ENCODE data around the gene KIF3C. TPM values are rescaled to one million over a fixed set of nuclear protein-coding genes. Genes with fewer than 3 reads are reported as not detected.

Gene KIF3C
- total and polyA plus RNA-seq, 2 of the 4 experiments (the other 2 are of a cell fraction) = 8.3 to 15.4 TPM

DNA sequence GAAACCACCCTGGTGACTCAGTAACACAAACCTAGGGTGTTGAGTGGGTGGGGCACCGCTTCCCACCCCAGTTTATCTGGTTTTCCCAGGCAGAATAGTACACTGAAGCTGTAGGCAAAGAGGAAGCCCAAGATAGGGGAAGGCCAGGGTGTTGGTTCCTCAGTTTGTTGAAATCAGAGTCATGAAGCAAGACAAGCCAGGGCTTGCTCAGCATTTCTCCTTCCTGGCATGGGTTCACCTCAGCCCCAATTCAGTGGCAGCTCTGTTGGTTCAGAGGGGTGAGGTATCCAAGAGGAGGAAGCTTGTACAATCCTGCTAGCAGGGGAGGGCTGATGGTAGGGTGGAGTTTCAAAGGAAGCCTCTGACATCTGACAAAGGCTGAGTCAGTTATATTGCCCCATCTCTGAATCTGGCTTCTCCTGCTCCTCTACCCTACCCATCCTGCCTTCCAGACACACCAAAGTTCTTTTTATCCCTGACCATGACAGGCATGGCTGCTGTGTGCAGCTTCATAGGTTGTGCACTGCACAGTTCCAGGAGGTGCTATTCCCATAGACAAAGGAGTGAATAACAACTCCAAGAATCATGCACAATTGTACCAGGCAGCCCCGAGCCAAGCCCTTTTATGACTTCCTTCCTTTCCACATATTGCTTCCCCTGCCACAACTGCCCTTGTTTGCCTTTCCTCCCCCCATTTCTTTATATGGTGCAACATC lies 26.7 kb upstream of the KIF3C start:
- BruUV-seq (replicated peaks) = no TSS peak
- Histone ChIP-seq H4K8ac (ENCODE audit: low read depth in 2 of 2, low read length in 2 of 2) (peak overlapping the region in 1 of 2 experiments; percentile 71; a peak in 3 of 4 replicates), H3K4me2 (ENCODE audit: low read depth, low read length) (no peak overlapping the region), H3K14ac (replicated peaks; ENCODE audit: low read depth, low read length) (peak overlapping the region; percentile 43; the same call in 1 of the 2 replicates), H3K9ac (ENCODE audit: low read depth, low read length) (no peak overlapping the region), H3K56ac (ENCODE audit: extremely low read depth, insufficient read depth, low read length) (no peak overlapping the region), H2BK15ac (ENCODE audit: low read depth, low read length) (peak overlapping the region; percentile 1; the same call in 1 of the 3 replicates), H2BK20ac (ENCODE audit: low read depth, low read length) (peak overlapping the region; percentile 45; the same call in 1 of the 2 replicates), H4K91ac (ENCODE audit: insufficient read depth, low read depth, low read length) (peak overlapping the region; percentile 24; the same call in 1 of the 2 replicates), H3K9me1 (ENCODE audit: insufficient read depth, low read length) (peaks cover 14% of the 10 kb centered on the region), H3K4me1 (ENCODE audit: control insufficient read depth, insufficient read depth, low read length) (peaks cover 16% of the 10 kb centered on the region), H3K36me3 (ENCODE audit: control insufficient read depth, insufficient read depth, low read length) (no peaks in the 10 kb centered on the region), H3K27me3 (ENCODE audit: control insufficient read depth, insufficient read depth, low read length) (no peaks in the 10 kb centered on the region), H3K18ac (ENCODE audit: low read depth, low read length) (peak overlapping the region; percentile 45), H4K20me1 (ENCODE audit: insufficient read depth, low read length) (peaks cover 5% of the 10 kb centered on the region), H2AK5ac (ENCODE audit: low read depth, low read length) (0 out of 2 replicates have a peak overlapping the region, but pooled peaks have one; percentile 0), H3K4me3 (ENCODE audit: insufficient read depth, low read depth, low read length) (no peak overlapping the region), H4K5ac (ENCODE audit: low read depth, low read length) (peak overlapping the region; percentile 7; the same call in 1 of the 2 replicates), H2AFZ (replicated peaks; ENCODE audit: low read length, poor library complexity) (peak overlapping the region; percentile 86), H2AK9ac (replicated peaks; ENCODE audit: low read depth, low read length, poor library complexity) (peak overlapping the region; percentile 70), H3K9me3 (ENCODE audit: control insufficient read depth, insufficient read depth, low read length) (no peaks in the 10 kb centered on the region), H3K23ac (ENCODE audit: low read depth, low read length) (no peak overlapping the region), H3K27ac (ENCODE audit: insufficient read depth, low read length) (peak overlapping the region; percentile 10; the same call in 1 of the 2 replicates), H3K79me1 (ENCODE audit: low read depth in 1 of 2, low read length in 2 of 2) (no peaks in the 10 kb centered on the region; a peak in 1 of 4 replicates), H2BK5ac (ENCODE audit: low read depth, low read length, poor library complexity, severe bottlenecking) (peak overlapping the region; percentile 16), H2BK120ac (ENCODE audit: low read depth, low read length) (peak overlapping the region; percentile 44; the same call in 1 of the 2 replicates), H3K4ac (ENCODE audit: low read depth, low read length) (peak overlapping the region; percentile 19; the same call in 1 of the 2 replicates)
- TF ChIP-seq CEBPB (IDR thresholded peaks at IDR 0.05; ENCODE audit: low read depth, low read length) = peak; percentile 89
- TF ChIP-seq MXI1 (IDR thresholded peaks at IDR 0.05; ENCODE audit: borderline replicate concordance, low read depth, low read length) = no peak
- TF ChIP-seq MAFK (IDR thresholded peaks at IDR 0.05; ENCODE audit: low read depth, low read length) = peak; percentile 10; the same call in 1 of the 2 replicates
- TF ChIP-seq, protein P1, sequence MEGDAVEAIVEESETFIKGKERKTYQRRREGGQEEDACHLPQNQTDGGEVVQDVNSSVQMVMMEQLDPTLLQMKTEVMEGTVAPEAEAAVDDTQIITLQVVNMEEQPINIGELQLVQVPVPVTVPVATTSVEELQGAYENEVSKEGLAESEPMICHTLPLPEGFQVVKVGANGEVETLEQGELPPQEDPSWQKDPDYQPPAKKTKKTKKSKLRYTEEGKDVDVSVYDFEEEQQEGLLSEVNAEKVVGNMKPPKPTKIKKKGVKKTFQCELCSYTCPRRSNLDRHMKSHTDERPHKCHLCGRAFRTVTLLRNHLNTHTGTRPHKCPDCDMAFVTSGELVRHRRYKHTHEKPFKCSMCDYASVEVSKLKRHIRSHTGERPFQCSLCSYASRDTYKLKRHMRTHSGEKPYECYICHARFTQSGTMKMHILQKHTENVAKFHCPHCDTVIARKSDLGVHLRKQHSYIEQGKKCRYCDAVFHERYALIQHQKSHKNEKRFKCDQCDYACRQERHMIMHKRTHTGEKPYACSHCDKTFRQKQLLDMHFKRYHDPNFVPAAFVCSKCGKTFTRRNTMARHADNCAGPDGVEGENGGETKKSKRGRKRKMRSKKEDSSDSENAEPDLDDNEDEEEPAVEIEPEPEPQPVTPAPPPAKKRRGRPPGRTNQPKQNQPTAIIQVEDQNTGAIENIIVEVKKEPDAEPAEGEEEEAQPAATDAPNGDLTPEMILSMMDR (conservative IDR thresholded peaks at IDR 0.05; ENCODE audit: low read depth, low read length) = no peak
- intact Hi-C loops (cut with micrococcal nuclease) = no loop called here
- ChIA-PET CTCF (interaction anchor here (0.5 to 0.8 kb wide), 2 partner anchors 17 to 1008 kb away, joined by 3 read pairs; no protein-coding TSS in a partner anchor), POLR2A (ENCODE audit: unreplicated experiment) (no interaction called here)
- DNase-seq = peak; percentile 79
- ATAC-seq (ENCODE audit: low read depth) = peak; percentile 71
- in situ Hi-C loops (cut with MboI; ENCODE audit: low sequenced_read_pairs) = no loop called here
- 100% methylated on average over 1 of the region's 2 CpGs; no CpG with 5 or more reads in 1 of the 2 experiments for WGBS, 2 experiments (ENCODE audit: extremely low coverage in 2 of 2, insufficient read length in 1 of 2)
- dilution Hi-C loops (cut with HindIII; ENCODE audit: low sequenced_read_pairs, unreplicated experiment) = no loop called here

All from IMR-90 (cell line).